NCI-H2029 (cell line): Measurements from ENCODE around the gene SPTLC2.
"Not testable (repeated sequence)": the region's sequence is repeated elsewhere in the genome, so short reads cannot be mapped to it uniquely, and the experiment has no call there.

Source experiments
- DNase-seq: peaks from one replicate; lab custom pipeline; 2025; lab: John Stamatoyannopoulos, UW

Gene SPTLC2, protein sequence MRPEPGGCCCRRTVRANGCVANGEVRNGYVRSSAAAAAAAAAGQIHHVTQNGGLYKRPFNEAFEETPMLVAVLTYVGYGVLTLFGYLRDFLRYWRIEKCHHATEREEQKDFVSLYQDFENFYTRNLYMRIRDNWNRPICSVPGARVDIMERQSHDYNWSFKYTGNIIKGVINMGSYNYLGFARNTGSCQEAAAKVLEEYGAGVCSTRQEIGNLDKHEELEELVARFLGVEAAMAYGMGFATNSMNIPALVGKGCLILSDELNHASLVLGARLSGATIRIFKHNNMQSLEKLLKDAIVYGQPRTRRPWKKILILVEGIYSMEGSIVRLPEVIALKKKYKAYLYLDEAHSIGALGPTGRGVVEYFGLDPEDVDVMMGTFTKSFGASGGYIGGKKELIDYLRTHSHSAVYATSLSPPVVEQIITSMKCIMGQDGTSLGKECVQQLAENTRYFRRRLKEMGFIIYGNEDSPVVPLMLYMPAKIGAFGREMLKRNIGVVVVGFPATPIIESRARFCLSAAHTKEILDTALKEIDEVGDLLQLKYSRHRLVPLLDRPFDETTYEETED

GRCh38 chr14:77616454-77617229, at the start of gene SPTLC2:
Gene SPTLC2 (minus strand): TSS chr14:77616637. CDS start chr14:77616579, 58 bp downstream.
- peak; percentile 95 for DNase-seq

DNA sequence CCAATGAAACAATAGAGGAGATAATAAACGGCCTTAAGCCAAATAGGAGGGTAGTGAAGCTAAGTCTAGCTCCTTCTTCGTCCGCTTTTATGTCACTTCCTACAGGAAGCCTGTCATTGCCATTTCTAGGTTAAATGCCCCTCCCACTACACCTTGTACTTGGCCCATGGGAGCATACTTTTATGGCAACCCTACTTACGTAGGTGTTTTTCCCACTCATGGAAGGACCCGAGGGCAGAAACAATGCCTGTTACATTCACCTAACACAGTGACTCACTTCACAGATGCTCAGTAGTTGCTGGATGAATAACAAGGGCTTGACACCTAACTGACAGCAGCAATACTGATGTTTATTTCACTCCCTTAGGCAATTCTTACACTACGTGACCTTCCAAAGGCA, 46.9 kb upstream of the SPTLC2 start:
- DNase-seq, result no peak

DNA sequence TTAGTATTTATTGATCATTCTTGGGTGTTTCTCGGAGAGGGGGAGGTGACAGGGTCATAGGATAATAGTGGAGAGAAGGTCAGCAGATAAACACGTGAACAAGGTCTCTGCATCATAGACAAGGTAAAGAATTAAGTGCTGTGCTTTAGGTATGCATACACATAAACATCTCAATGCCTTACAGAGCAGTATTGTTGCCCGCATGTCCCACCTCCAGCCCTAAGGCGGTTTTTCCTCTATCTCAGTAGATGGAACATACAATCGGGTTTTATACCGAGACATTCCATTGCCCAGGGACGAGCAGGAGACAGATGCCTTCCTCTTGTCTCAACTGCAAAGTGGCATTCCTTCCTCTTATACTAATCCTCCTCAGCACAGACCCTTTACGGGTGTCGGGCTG, 45.1 kb upstream of the SPTLC2 start:
- not testable (repeated sequence) for DNase-seq

DNA sequence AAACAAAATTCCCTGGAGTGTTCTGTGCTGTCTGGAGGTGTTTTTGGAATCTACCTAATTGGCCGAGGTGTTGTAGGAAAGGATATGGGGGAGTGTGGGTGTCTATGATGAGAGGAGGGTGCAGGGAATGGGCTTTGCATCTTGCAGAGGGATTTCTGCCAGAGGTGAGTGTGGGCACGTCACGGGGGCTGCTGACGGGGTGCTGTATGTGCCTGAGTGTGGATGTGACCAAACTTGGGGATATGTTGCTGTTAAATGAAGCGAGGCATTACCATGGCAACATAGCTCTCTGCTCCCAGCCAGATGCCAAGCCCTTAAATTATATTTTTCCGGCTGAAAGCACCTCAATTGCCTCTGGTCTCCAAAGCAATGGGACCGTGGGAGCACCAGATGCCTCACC, 44.3 kb upstream of the SPTLC2 start:
- no peak for DNase-seq

- DNase-seq, result no peak
Observed at GRCh38 chr14:77659831-77660230, 43.4 kb upstream of the SPTLC2 start.

GRCh38 chr14:77657280-77657679, 40.8 kb upstream of the SPTLC2 start:
- no peak for DNase-seq

- no peak for DNase-seq
Observed at GRCh38 chr14:77654001-77654441, 37.6 kb upstream of the SPTLC2 start.

GRCh38 chr14:77649326-77649725, 32.9 kb upstream of the SPTLC2 start:
- no peak for DNase-seq

DNA sequence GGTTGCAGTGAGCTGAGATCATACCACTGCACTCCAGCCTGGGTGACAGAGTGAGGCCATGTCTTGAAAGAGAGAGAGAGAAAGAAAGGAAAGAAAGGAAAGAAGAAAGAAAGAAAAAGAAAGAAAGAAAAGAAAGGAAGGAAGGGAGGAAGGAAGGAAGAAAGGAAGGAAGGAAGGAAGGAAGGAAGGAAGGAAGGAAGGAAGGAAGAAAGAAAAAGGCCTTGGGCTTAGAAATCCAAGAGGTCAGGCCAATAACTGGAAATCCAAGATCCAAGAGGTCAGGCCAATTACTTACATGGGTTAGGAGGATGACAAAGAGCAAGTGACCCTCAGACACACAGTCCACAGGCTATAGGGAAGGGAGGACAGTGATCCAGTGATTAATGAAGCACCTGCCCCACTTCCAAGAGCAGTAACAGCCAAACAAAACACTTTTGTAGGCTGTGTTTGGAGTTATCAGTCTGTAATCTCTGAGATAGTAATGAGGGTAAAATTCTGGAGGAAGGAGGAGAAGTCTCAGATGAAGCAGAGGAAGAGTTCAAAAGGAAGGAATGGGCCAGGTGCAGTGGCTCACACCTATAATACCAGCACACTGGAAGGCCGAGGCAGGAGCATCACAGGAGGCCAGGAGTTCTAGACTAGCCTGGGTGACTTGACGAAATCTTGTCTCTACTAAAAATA, 32.2 kb upstream of the SPTLC2 start:
- no peak for DNase-seq

- no peak for DNase-seq
Observed at GRCh38 chr14:77647853-77648252, 31.4 kb upstream of the SPTLC2 start.

DNA sequence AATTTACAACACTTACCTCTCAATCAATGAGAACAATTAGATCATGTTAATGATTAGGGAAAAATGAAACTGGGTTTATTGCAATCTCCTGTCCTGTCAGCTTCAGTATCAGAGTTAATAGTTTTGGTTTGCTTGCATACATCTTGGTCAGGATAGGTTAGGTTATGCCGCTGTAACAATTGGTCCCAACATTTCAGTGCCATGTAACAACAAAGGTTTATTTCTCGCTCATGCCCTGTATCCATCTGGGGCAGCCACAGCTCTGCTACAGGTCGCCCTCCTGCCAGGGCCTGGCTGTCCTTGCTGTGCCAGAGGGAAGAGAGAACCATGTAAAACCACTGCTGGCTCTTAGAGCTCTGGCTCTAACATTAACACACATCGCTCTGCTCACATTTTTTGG, 30.5 kb upstream of the SPTLC2 start:
- no peak for DNase-seq

- DNase-seq, result no peak
Observed at GRCh38 chr14:77645520-77646230, 29.2 kb upstream of the SPTLC2 start.

DNA sequence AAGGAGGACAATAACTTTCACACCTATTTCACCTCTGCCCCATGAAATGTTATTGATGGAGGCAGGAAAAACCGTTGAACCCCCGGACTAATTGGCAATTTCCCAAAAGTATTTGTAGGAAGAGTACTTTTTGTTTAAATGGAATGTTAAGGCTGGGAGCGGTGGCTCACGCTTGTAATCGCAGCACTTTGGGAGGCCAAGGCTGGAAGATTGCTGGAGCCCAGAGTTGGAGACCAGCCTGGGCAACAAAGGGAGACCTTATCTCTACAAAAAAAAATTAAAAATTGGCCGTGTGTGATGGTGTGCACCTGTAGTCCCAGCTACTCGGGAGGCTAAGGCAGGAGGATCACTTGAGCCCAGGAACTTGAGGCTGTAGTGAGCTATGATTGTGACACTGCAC, 26.0 kb upstream of the SPTLC2 start:
- no peak for DNase-seq

DNA sequence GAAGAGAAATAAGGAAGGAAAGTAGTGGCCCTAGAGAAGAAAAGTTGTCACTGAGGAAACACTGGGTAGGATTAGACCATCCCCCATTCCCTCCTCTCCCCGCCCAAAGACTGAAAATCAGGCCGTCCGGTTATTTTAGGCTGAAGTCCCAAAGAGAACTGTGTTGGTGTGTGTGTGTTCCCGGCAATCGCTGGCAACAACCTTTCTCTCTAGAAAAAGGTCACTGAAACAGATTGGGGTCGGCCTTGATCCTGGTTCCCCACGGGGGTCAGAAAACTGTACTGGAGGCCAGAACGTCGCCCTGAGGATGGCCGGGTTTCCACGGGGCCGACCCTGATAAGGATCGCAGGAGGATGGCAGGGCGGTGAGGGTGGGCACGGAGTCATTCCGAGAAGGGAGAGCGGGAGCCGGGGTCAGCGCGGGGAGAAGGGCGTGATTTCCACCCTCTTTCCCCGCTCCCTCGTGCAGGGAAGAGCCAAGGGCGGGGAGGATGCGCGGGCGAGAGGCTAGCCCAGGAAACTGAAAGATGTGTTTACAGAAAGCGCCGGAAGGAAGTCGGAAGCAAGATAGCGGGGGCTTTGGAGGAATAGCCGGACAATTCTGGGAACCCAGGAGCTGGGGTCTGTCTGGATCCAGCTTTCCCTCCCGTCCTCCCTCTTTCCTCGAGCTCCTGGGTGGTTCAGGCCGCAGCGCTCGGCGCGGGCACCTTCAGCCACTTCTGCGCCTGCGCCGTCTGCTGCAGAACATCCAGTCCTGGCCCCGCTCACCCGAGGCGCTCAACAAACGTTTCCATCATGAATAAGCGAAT, 25.3 kb upstream of the SPTLC2 start:
- DNase-seq, result peak; percentile 23

GRCh38 chr14:77640756-77641533, 24.5 kb upstream of the SPTLC2 start:
- DNase-seq, result no peak

GRCh38 chr14:77638771-77639171, 22.3 kb upstream of the SPTLC2 start:
- no peak for DNase-seq

GRCh38 chr14:77635869-77636268, 19.4 kb upstream of the SPTLC2 start:
- DNase-seq, result not testable (repeated sequence)

DNA sequence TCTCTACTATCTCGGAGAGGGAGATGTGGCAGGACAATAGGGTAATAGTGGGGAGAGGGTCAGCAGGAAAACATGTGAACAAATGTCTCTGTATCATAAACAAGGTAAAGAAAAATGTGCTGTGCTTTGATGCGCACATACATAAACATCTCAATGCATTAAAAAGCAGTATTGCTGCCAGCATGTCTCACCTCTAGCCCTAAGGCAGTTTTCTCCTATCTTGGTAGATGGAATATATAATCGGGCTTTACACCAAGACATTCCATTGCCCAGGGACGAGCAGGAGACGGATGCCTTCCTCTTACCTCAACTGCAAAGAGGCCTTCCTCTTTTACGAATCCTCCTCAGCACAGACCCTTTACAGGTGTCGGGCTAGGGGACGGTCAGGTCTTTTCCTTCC, 19.0 kb upstream of the SPTLC2 start:
- not testable (repeated sequence) for DNase-seq

- no peak for DNase-seq
Observed at GRCh38 chr14:77630111-77630510, 13.7 kb upstream of the SPTLC2 start.

GRCh38 chr14:77625360-77625759, 8.9 kb upstream of the SPTLC2 start:
- no peak for DNase-seq
